ENCODE measurements around the gene CCDC57. TPM values are rescaled to one million over a fixed set of nuclear protein-coding genes. Genes with fewer than 3 reads are reported as not detected.

CCDC57 gene
- total and polyA plus RNA-seq, 9 of the 15 experiments (the other 6 are each of a cell fraction or from before 2014, with no cell fraction given) = 0.83 to 36.2 (median 13.6) TPM

GRCh38 chr17:82213251-82214011 lies 789 bp upstream of the CCDC57 start (continued):
- TF ChIP-seq MGA (IDR thresholded peaks at IDR 0.05) = peak; percentile 71
- TF ChIP-seq CHD1 (IDR thresholded peaks at IDR 0.05; ENCODE audit: low read length) = no peak
- TF ChIP-seq NR1H2 (CRISPR knock-in tag; IDR thresholded peaks at IDR 0.05) = no peak
- no peak for TF ChIP-seq ZFP91 (CRISPR knock-in tag; IDR thresholded peaks at IDR 0.05)
- no peak for TF ChIP-seq ZNF407 (IDR thresholded peaks at IDR 0.05; ENCODE audit: low read depth)
